IMR-90 (cell line): ENCODE measurements around the gene ITPR2. TPM values are rescaled to one million over a fixed set of nuclear protein-coding genes. Genes with fewer than 3 reads are reported as not detected.

ENCODE experiments used
- ATAC-seq: fragments of 200-7000 bp; cut with Tn5 transposase; 2 replicates; pipeline ENCODE4 v1.9.1; 2020; ENCODE audit warnings: low read depth, mild to moderate bottlenecking, moderate library complexity
- BruUV-seq: library from RNA; stranded (reverse); fragments of 400-500 nt; replicated peaks from 2 replicates; lab custom pipeline; 2021; lab: Mats Ljungman, UMichigan
- CTCF ChIA-PET: fragments of 300-600 bp; formaldehyde crosslinking; extraction: SDS; loops from one replicate; lab custom pipeline; 2021; ENCODE audit warnings: antibody characterized with exemption; lab: Yijun Ruan, JAX
- POLR2A ChIA-PET: fragments of 300-600 bp; sonication (Branson Sonifier 250); formaldehyde crosslinking; loops from one replicate; lab custom pipeline; 2022; ENCODE audit warnings: antibody characterized with exemption; ENCODE audit not compliant: unreplicated experiment; lab: Charles Lee
- DNase-seq: peaks from one replicate; pipeline ENCODE4 v3.0.0; 2013
- H2AFZ ChIP-seq: replicated peaks from 2 replicates; pipeline ENCODE3; 2013; ENCODE audit warnings: low read length, mild to moderate bottlenecking; ENCODE audit not compliant: poor library complexity
- H2AK5ac ChIP-seq: 2 replicates; pipeline ENCODE4 v1.6.1; 2013; ENCODE audit warnings: low read depth, low read length, inconsistent platforms
- H2AK9ac ChIP-seq: replicated peaks from 2 replicates; pipeline ENCODE3; 2013; ENCODE audit warnings: mild to moderate bottlenecking, low read depth, low read length, moderate library complexity; ENCODE audit not compliant: poor library complexity
- H2BK120ac ChIP-seq: 2 replicates; pipeline ENCODE4 v1.6.1; 2013; ENCODE audit warnings: low read depth, low read length, inconsistent platforms
- H2BK15ac ChIP-seq: 3 replicates; pipeline ENCODE4 v1.6.1; 2013; ENCODE audit warnings: low read depth, low read length, inconsistent platforms
- H2BK20ac ChIP-seq: 2 replicates; pipeline ENCODE4 v1.6.1; 2013; ENCODE audit warnings: low read depth, mild to moderate bottlenecking, inconsistent platforms, low read length, moderate library complexity
- H2BK5ac ChIP-seq: 2 replicates; pipeline ENCODE4 v1.6.1; 2013; ENCODE audit warnings: mild to moderate bottlenecking, low read depth, low read length, inconsistent platforms; ENCODE audit not compliant: poor library complexity, severe bottlenecking
- H3K14ac ChIP-seq: replicated peaks from 2 replicates; pipeline ENCODE4 v1.6.1; 2013; ENCODE audit warnings: low read depth, low read length, inconsistent platforms
- H3K18ac ChIP-seq: 2 replicates; pipeline ENCODE4 v1.6.1; 2013; ENCODE audit warnings: low read depth, low read length, control low read depth
- H3K23ac ChIP-seq: 2 replicates; pipeline ENCODE4 v1.6.1; 2013; ENCODE audit warnings: low read depth, low read length, inconsistent platforms
- H3K27ac ChIP-seq: 2 replicates; pipeline ENCODE4 v1.5.1; 2013; ENCODE audit warnings: mild to moderate bottlenecking, control low read depth, low read length; ENCODE audit not compliant: insufficient read depth
- H3K27me3 ChIP-seq: 2 replicates; pipeline ENCODE4 v1.6.1; 2013; ENCODE audit warnings: low read length; ENCODE audit not compliant: control insufficient read depth, insufficient read depth
- H3K36me3 ChIP-seq: 2 replicates; pipeline ENCODE4 v1.6.1; 2013; ENCODE audit warnings: low read length, mixed read lengths; ENCODE audit not compliant: control insufficient read depth, insufficient read depth
- H3K4ac ChIP-seq: 2 replicates; pipeline ENCODE4 v1.6.1; 2013; ENCODE audit warnings: low read depth, low read length, inconsistent platforms
- H3K4me1 ChIP-seq: 2 replicates; pipeline ENCODE4 v1.6.1; 2013; ENCODE audit warnings: low read length, mixed read lengths; ENCODE audit not compliant: control insufficient read depth, insufficient read depth
- H3K4me2 ChIP-seq: 2 replicates; pipeline ENCODE4 v1.6.1; 2013; ENCODE audit warnings: low read depth, mild to moderate bottlenecking, control low read depth, low read length, moderate library complexity
- H3K4me3 ChIP-seq: 2 replicates; pipeline ENCODE4 v1.5.1; 2013; ENCODE audit warnings: low read depth, mild to moderate bottlenecking, control low read depth, low read length, moderate library complexity; ENCODE audit not compliant: insufficient read depth
- H3K56ac ChIP-seq: 2 replicates; pipeline ENCODE4 v1.6.1; 2013; ENCODE audit warnings: low read length, inconsistent platforms; ENCODE audit not compliant: insufficient read depth; ENCODE audit errors: extremely low read depth
- H3K79me1 ChIP-seq, 2 experiments: 2 replicates each; pipeline ENCODE4 v1.6.1; 2013; ENCODE audit warnings: low read length in 2 of 2, inconsistent platforms in 1 of 2, low read depth in 1 of 2
- H3K9ac ChIP-seq: 2 replicates; pipeline ENCODE4 v1.6.1; 2013; ENCODE audit warnings: low read depth, low read length, control low read depth
- H3K9me1 ChIP-seq: 2 replicates; pipeline ENCODE4 v1.6.1; 2013; ENCODE audit warnings: low read length, inconsistent platforms; ENCODE audit not compliant: insufficient read depth
- H3K9me3 ChIP-seq: 2 replicates; pipeline ENCODE4 v1.6.1; 2013; ENCODE audit warnings: low read length; ENCODE audit not compliant: control insufficient read depth, insufficient read depth
- H4K20me1 ChIP-seq: 2 replicates; pipeline ENCODE4 v1.6.1; 2013; ENCODE audit warnings: low read length, inconsistent platforms; ENCODE audit not compliant: insufficient read depth
- H4K5ac ChIP-seq: 2 replicates; pipeline ENCODE4 v1.6.1; 2013; ENCODE audit warnings: mild to moderate bottlenecking, low read depth, low read length, control low read depth
- H4K8ac ChIP-seq, 2 experiments: 2 replicates each; pipeline ENCODE4 v1.6.1; 2013; ENCODE audit warnings: low read depth in 2 of 2, low read length in 2 of 2, control low read depth in 1 of 2, inconsistent platforms in 1 of 2
- H4K91ac ChIP-seq: 2 replicates; pipeline ENCODE4 v1.6.1; 2013; ENCODE audit warnings: low read depth, low read length, inconsistent platforms; ENCODE audit not compliant: insufficient read depth
- BHLHE40 ChIP-seq: fragments of 150-350 bp; IDR thresholded peaks from 2 replicates; pipeline ENCODE4 v1.6.1; 2016; ENCODE audit warnings: mild to moderate bottlenecking, low read depth, low read length
- CEBPB ChIP-seq: IDR thresholded peaks from 2 replicates; pipeline ENCODE4 v1.6.1; 2012; ENCODE audit warnings: low read depth, low read length, improper control_type of control experiment
- CHD1 ChIP-seq: IDR thresholded peaks from 2 replicates; pipeline ENCODE4 v1.6.1; 2012; ENCODE audit warnings: low read depth, low read length, improper control_type of control experiment
- FOS ChIP-seq: fragments of 150-350 bp; IDR thresholded peaks from 2 replicates; pipeline ENCODE4 v1.6.1; 2016; ENCODE audit warnings: low read depth, low read length
- MAFK ChIP-seq: IDR thresholded peaks from 2 replicates; pipeline ENCODE4 v1.6.1; 2012; ENCODE audit warnings: low read depth, low read length, improper control_type of control experiment
- MAZ ChIP-seq: IDR thresholded peaks from 2 replicates; pipeline ENCODE4 v1.6.1; 2012; ENCODE audit warnings: low read depth, mild to moderate bottlenecking, low read length, improper control_type of control experiment, moderate library complexity, borderline replicate concordance
- MXI1 ChIP-seq: IDR thresholded peaks from 2 replicates; pipeline ENCODE4 v1.6.1; 2012; ENCODE audit warnings: low read depth, mild to moderate bottlenecking, low read length, moderate library complexity, borderline replicate concordance
- NFE2L2 ChIP-seq: fragments of 150-350 bp; IDR thresholded peaks from 2 replicates; pipeline ENCODE4 v1.6.1; 2016; ENCODE audit warnings: low read depth, mild to moderate bottlenecking, low read length
- POLR2A ChIP-seq: IDR thresholded peaks from 2 replicates; pipeline ENCODE4 v1.6.1; 2012; ENCODE audit warnings: mild to moderate bottlenecking, low read depth, low read length
- RAD21 ChIP-seq: IDR thresholded peaks from 2 replicates; pipeline ENCODE4 v1.6.1; 2012; ENCODE audit warnings: low read length, improper control_type of control experiment
- RCOR1 ChIP-seq: IDR thresholded peaks from 2 replicates; pipeline ENCODE4 v1.6.1; 2012; ENCODE audit warnings: mild to moderate bottlenecking, low read length, improper control_type of control experiment; ENCODE audit not compliant: insufficient replicate concordance
- SMC3 ChIP-seq: fragments of 150-350 bp; IDR thresholded peaks from 2 replicates; pipeline ENCODE4 v1.6.1; 2016; ENCODE audit warnings: low read depth, mild to moderate bottlenecking, antibody characterized with exemption, low read length, moderate library complexity
- WGBS, 2 experiments: methylation state at CpG; one replicate each; pipeline versions ENCODE4 v1.1.5 to v1.1.7; 2013; ENCODE audit warnings: missing lambda C conversion rate in 2 of 2; ENCODE audit not compliant: insufficient read length in 1 of 2; ENCODE audit errors: extremely low coverage in 2 of 2; 5-methylcytosine and 5-hydroxymethylcytosine counted together
- dilution Hi-C: fragments of 300-500 bp; cut with HindIII; formaldehyde crosslinking; loops from one replicate; pipeline ENCODE4 v1.14.3; 2018; ENCODE audit warnings: low sequenced_read_pairs; ENCODE audit not compliant: unreplicated experiment
- in situ Hi-C: fragments of 300-500 bp; cut with MboI; formaldehyde crosslinking; loops from 3 replicates; pipeline ENCODE4 v1.14.3; 2019; ENCODE audit warnings: low sequenced_read_pairs, inconsistent platforms, mixed read lengths
- intact Hi-C: fragments of 100-400 bp; cut with micrococcal nuclease; formaldehyde crosslinking; loops from 2 replicates; pipeline ENCODE4 v1.10.0; 2022
- polyA plus RNA-seq, 3 experiments: library from polyadenylated mRNA; depleted of rRNA; stranded (reverse); fragments of >200 nt; gene quantifications; 2 replicates each; pipeline ENCODE4 v1.2.3, GENCODE V29; 2012; ENCODE audit warnings: low replicate concordance in 1 of 3
- total RNA-seq: library from RNA; depleted of rRNA; stranded (reverse); fragments of >200 nt; gene quantifications from 2 replicates; pipeline ENCODE4 v1.2.3, GENCODE V29; 2012
- TF ChIP-seq, protein P1 (sequence below): conservative IDR thresholded peaks from 2 replicates; pipeline ENCODE4 v1.5.1; 2012; ENCODE audit warnings: mild to moderate bottlenecking, low read depth, low read length, improper control_type of control experiment
- TF ChIP-seq, protein P2 (sequence below): fragments of 150-350 bp; IDR thresholded peaks from 2 replicates; pipeline ENCODE4 v1.6.1; 2017; ENCODE audit warnings: mild to moderate bottlenecking, antibody characterized with exemption, low read length, low read depth
- TF ChIP-seq, protein P3 (sequence below): fragments of 150-350 bp; IDR thresholded peaks from 2 replicates; pipeline ENCODE4 v1.6.1; 2016; ENCODE audit warnings: low read depth, mild to moderate bottlenecking, low read length, moderate library complexity, borderline replicate concordance

Gene ITPR2
- total and polyA plus RNA-seq, 2 of the 4 experiments (the other 2 are of a cell fraction), result 1.2 to 9.0 TPM

DNA sequence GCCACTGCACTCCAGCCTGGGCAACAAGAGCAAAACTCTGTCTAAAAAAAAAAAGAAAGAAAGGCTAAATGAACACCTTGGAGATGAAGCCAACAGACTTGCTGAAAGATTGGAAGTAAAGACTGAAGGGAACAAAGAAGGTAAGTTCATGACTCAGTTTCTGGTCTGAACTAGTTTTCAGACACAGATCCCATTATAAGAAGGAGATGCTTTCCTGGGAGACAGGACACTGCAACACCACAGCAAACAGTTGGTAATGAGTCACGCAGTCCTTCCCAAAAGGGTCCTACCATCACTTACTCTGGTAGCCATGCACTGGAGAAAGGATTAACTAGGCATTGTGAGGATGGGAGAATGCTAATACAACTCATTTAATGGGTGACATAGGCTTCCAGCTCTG is 540.4 kb downstream of the ITPR2 start:
- H4K8ac ChIP-seq, result no peak overlapping the region
- H3K4me2 ChIP-seq, result no peak overlapping the region
- H3K4me1 ChIP-seq, result no peaks in the 10 kb centered on the region
- H3K23ac ChIP-seq, result no peak overlapping the region
- no peak overlapping the region for H2AK9ac ChIP-seq
- H4K20me1 ChIP-seq, result no peaks in the 10 kb centered on the region
- 0 out of 2 replicates have a peak, but pooled peaks cover under 1% of the 10 kb centered on the region for H3K9me1 ChIP-seq
- no peak overlapping the region for H3K4ac ChIP-seq
- no peak overlapping the region for H3K4me3 ChIP-seq
- dilution Hi-C loops, result no loop called here
- H2AK5ac ChIP-seq, result no peak overlapping the region
- no peak overlapping the region for H3K18ac ChIP-seq
- CTCF ChIA-PET, result no interaction called here
- TF ChIP-seq CHD1 (no peak), SMC3 (no peak), POLR2A (no peak), RCOR1 (no peak), FOS (no peak), MAZ (no peak), BHLHE40 (no peak), RAD21 (no peak), MAFK (no peak), MXI1 (no peak), NFE2L2 (no peak), CEBPB (no peak)
- TF ChIP-seq, protein P1, sequence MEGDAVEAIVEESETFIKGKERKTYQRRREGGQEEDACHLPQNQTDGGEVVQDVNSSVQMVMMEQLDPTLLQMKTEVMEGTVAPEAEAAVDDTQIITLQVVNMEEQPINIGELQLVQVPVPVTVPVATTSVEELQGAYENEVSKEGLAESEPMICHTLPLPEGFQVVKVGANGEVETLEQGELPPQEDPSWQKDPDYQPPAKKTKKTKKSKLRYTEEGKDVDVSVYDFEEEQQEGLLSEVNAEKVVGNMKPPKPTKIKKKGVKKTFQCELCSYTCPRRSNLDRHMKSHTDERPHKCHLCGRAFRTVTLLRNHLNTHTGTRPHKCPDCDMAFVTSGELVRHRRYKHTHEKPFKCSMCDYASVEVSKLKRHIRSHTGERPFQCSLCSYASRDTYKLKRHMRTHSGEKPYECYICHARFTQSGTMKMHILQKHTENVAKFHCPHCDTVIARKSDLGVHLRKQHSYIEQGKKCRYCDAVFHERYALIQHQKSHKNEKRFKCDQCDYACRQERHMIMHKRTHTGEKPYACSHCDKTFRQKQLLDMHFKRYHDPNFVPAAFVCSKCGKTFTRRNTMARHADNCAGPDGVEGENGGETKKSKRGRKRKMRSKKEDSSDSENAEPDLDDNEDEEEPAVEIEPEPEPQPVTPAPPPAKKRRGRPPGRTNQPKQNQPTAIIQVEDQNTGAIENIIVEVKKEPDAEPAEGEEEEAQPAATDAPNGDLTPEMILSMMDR, result no peak
- TF ChIP-seq, protein P2, sequence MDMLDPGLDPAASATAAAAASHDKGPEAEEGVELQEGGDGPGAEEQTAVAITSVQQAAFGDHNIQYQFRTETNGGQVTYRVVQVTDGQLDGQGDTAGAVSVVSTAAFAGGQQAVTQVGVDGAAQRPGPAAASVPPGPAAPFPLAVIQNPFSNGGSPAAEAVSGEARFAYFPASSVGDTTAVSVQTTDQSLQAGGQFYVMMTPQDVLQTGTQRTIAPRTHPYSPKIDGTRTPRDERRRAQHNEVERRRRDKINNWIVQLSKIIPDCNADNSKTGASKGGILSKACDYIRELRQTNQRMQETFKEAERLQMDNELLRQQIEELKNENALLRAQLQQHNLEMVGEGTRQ, result no peak
- TF ChIP-seq, protein P3, sequence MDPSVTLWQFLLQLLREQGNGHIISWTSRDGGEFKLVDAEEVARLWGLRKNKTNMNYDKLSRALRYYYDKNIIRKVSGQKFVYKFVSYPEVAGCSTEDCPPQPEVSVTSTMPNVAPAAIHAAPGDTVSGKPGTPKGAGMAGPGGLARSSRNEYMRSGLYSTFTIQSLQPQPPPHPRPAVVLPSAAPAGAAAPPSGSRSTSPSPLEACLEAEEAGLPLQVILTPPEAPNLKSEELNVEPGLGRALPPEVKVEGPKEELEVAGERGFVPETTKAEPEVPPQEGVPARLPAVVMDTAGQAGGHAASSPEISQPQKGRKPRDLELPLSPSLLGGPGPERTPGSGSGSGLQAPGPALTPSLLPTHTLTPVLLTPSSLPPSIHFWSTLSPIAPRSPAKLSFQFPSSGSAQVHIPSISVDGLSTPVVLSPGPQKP, result no peak
- H4K5ac ChIP-seq, result no peak overlapping the region
- H4K91ac ChIP-seq, result no peak overlapping the region
- no peak overlapping the region for H2BK15ac ChIP-seq
- no peak overlapping the region for H2BK5ac ChIP-seq
- no CpG with 5 or more reads among the region's 1 CpG for WGBS, 2 experiments
- no peak for ATAC-seq
- no peak overlapping the region for H3K56ac ChIP-seq
- DNase-seq, result no peak
- H2BK20ac ChIP-seq, result no peak overlapping the region
- no peak overlapping the region for H3K27ac ChIP-seq
- H2AFZ ChIP-seq, result no peak overlapping the region
- no TSS peak for BruUV-seq
- intact Hi-C loops, result no loop called here
- in situ Hi-C loops, result no loop called here
- POLR2A ChIA-PET, result no interaction called here
- H3K9me3 ChIP-seq, result no peaks in the 10 kb centered on the region
- H3K14ac ChIP-seq, result no peak overlapping the region
- no peak overlapping the region for H2BK120ac ChIP-seq
- no peaks in the 10 kb centered on the region for H3K79me1 ChIP-seq
- no peaks in the 10 kb centered on the region for H3K27me3 ChIP-seq
- H3K9ac ChIP-seq, result no peak overlapping the region
- no peaks in the 10 kb centered on the region for H3K36me3 ChIP-seq
